Left cardiac atrium (tissue), 4 donors: ENCODE data around the gene TMEM163. TPM values are rescaled to one million over a fixed set of nuclear protein-coding genes. Genes with fewer than 3 reads are reported as not detected.
"Not testable (repeated sequence)": the region's sequence is repeated elsewhere in the genome, so short reads cannot be mapped to it uniquely, and the experiment has no call there.

Source experiments
- ATAC-seq, 2 donors: fragments of 200-7000 bp; cut with Tn5 transposase; one replicate each; pipeline ENCODE4 v1.9.1; 2020; ENCODE audit warnings: mild to moderate bottlenecking in 2 of 2, moderate library complexity in 2 of 2
- DNase-seq: peaks from one replicate; pipeline ENCODE4 v3.0.0-alpha.2; 2020
- intact Hi-C, 2 donors: fragments of 100-400 bp; cut with DNase I; formaldehyde crosslinking; loops; one replicate each; pipeline versions ENCODE4 v1.14.1 to v1.15.1; 2022 to 2023
- total RNA-seq, 2 donors: library from RNA; stranded (reverse); fragmentation: NEBNext Ultra II Directional; extraction: Animal tissue kit (Norgen Biotek cat#: 25700); gene quantifications; one replicate each; pipeline ENCODE4 v1.2.1, GENCODE V29; 2021
- donor health status: DM: no; HTN: yes; CAD: no.
- donor health status: DM: no; HTN: yes; CAD: no; lungs with severe emphysema.
- donor health status: DM: yes; HTN: yes; CAD: no.
- donor health status: Dilated cardiomyopathy.

Gene TMEM163
- total RNA-seq, 2 donors from 2014 or later = 3.5 to 11.6 TPM

DNA sequence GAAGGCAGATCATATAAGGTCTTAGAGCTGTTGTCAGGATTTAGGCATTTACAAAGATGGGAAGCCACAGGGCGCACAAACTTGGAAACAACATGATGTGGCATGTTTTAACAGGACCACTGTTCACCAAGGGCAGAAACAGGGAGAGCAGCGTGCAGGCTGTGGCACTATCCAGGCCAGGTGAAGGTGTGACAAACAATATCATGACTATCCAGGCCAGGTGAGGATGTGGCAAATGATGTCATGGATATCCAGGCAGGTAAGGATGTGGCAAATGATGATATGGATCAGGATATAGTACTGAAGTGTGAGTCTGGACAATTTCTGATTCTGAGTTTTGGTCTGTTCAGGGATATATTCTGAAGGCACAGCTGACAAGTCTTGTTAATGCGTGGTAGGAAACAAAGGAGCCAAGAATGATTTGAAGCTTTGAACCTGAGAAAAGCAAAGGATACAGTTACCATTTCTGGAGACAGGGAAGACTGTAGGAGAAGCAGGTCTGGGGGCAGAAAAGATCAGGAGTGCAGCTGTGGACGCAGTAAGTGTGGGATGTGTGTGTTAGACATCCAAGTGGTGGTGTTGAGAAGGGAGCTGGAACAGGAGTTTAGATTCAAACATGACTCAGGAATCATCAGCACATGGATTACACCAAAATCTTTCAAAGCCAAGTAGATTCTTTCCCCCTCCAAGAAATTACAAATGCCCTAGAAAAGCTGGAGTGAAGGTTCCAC lies 205.9 kb downstream of the TMEM163 start:
- intact Hi-C loops = no loop called here
- ATAC-seq = peak in 1 of 2 donors; percentile 69

DNA sequence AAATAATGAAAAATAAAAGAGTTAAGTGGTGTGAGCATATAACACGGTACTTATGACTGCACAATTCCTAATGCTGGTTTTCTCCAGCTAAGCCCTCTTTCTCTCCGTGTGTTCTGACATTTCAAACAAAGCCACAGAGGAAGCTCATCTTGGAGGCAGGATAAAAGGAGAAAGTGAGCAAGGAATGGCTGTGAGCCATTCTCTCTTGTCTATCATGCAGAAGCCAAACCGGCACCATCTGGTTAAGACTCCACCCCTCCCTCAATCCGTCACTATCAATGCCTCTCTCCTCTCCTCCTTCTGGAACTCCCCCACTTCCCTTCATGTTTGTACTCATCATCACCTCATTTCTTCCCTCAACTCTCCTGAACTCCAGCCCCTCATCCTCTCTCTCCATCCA lies 210.4 kb downstream of the TMEM163 start:
- ATAC-seq (no peak), DNase-seq (no peak)
- intact Hi-C loops = no loop called here

More for the DNA sequence above, 205.9 kb downstream of the TMEM163 start:
- DNase-seq = no peak

DNA sequence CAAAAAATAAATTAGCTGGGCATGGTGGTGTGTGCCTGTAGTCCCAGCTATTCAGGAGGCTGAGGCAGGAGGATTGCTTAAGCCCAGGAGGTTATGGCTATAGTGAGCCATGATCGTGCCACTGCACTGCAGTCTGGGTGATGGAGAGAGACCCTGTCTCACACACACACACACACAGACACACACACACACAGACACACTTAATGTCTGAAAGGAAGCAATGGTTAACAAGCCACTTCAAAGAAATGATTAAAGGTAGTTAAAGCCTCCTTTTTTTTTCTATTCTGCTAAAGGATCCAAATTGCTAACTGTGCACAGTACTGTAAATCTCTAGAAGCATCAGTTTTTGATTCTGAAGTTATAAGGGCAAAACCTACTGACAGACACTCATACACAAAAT lies 211.1 kb downstream of the TMEM163 start:
- DNase-seq (no peak), ATAC-seq (no peak)
- intact Hi-C loops = no loop called here

DNA sequence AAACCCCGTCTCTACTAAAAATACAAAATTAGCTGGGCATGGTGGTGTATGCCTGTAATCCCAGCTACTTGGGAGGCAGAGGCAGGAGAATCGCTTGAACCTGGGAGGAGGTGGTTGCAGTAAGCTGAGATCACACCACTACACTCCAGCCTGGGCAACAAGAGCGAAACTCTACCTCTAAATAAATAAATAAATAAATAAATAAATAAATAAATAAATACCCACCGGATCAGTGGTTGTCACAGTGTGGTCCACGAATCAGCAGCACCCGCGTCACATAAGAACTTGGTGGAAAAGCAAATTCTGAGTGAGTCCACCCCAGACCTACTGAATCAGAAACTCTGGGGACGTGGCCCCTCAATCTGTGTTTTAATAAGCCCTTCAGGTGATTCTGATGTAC lies 211.6 kb downstream of the TMEM163 start:
- ATAC-seq, DNase-seq, intact Hi-C loops: not testable (repeated sequence)

DNA sequence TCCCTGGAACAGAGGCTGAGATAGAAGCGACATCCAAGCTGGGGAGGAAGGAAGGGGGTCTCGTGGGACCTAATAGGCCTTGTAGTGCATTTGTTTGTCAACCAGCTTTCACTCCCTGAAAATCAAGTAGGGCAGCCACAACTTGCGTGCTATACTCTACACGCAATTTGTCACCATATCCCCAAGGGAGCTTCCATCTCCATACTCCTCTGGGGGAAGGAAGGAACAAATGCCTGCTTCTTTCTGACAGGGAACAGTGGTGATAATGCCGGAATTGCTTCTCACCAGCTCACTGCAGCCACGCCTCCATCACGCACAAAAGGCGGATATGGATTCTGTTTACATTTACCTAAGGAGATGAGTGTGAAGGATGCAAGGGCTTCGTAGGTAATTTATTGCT lies 213.4 kb downstream of the TMEM163 start:
- intact Hi-C loops = no loop called here
- no peak for DNase-seq
- ATAC-seq = no peak

DNA sequence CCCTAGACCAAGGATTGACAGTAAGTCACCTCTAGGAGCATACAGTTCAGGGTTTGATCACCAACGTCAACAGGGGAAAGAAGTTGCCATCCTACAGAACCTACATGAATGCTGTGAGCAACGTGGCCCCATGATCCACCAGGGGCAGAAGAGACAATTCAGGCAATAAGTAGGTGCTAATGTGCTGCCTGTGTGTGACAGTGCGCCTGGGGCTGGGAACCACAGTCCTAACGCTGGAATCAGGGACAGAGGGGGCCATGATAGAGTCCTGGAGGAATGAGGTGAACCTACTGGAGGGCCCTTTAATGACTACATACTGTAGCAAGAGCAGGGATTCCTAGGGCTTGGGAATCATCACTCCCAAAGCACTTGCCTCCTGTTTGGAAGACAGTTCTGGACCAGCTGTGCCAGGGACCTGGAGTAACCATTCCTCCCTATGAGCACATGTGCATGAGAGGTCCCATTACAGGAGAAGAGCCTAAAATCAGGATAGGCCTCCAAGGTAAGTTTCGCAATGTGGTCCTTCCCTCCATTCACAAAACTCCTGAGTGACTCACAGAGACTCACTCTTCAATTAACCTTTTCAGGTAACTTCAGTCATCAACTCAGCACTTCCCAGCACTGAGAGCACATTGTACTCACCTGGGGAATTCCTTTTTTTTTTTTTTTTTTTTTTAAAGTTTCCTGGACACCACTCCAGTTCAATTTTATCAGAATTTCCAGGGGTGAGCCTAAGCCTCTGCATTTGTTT lies 214.0 kb downstream of the TMEM163 start:
- intact Hi-C loops = no loop called here
- peak in 1 of 2 donors; percentile 19 for ATAC-seq
- DNase-seq = no peak

DNA sequence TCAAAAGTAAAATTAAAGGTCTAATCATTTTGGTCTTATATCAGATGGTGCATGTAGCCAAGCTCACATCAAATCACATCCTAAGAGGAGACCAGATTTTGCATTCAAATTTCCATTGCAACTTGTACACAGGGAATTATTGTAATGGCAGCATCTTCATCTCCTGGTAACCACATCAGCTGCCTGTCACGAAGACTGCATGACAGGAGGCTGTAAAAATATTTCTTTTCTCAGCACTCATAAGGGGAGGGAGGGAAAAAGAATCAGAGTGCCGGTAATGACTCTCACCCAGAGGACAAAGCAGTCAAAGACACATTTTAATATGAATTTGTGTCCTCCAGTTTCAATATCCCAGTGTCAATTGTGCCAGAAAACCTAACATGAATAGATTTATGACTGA lies 216.7 kb downstream of the TMEM163 start:
- ATAC-seq (no peak), DNase-seq (no peak)
- intact Hi-C loops = no loop called here

DNA sequence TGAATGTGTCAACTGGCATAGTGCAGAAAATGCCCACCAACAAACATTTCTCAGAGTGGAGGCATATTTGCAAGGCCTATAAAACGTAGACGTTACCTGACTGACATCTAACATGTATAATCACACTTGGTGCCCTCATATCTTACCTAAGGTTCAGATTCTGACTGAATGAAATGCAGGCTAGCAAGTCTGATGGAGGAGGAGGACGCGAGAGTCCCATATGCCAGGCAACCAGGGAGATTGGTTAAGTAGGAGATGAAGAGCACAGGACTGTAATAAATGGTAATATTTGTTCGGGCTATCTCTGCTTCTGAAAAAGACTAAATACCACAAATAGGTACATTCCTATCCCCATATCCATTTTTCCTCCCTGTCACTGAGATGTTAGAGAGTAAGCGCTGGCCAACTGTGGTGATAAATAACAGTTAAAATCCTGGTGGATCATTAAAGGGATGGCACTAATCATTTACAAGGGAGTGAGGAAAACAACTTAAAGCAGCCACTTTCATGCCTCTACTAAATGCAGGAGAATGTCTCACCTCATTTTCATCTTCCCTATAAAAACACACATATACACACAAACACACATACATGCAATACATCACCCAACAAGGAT lies 217.2 kb downstream of the TMEM163 start:
- intact Hi-C loops = no loop called here
- ATAC-seq (no peak), DNase-seq (no peak)

DNA sequence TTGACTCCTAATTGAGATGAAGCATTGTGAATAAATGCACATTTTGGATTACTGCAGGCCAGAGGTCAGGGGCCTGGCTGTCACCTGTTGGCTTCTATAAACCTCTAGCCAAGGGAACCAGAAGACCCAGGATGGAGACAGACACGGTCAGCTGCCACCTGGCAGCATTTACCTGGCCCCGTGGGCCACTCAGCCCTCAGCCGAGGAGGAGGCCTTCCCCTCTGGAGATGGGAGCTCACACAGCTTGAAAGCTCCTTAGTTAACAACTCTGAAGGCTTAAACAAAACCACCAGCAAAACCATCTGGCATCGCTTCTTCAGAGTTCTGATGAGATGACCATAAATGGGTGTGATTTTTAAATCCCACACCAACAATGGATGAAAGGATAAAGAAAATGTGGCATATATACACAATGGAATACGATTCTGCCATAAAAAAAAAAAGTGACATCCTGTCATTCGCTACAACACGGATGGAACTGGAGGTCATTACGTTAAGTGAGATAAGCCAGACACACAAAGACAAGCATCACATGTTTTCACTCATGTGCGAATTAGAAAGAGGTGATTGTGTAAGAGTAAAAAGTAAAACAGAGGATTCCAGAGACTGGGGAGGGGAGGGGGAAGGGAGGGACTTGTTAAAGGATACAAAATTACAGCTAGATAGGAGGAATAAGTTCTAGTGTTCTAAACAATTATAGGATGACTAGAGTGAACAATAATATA lies 218.4 kb downstream of the TMEM163 start:
- no peak for DNase-seq
- no peak for ATAC-seq
- intact Hi-C loops = no loop called here

DNA sequence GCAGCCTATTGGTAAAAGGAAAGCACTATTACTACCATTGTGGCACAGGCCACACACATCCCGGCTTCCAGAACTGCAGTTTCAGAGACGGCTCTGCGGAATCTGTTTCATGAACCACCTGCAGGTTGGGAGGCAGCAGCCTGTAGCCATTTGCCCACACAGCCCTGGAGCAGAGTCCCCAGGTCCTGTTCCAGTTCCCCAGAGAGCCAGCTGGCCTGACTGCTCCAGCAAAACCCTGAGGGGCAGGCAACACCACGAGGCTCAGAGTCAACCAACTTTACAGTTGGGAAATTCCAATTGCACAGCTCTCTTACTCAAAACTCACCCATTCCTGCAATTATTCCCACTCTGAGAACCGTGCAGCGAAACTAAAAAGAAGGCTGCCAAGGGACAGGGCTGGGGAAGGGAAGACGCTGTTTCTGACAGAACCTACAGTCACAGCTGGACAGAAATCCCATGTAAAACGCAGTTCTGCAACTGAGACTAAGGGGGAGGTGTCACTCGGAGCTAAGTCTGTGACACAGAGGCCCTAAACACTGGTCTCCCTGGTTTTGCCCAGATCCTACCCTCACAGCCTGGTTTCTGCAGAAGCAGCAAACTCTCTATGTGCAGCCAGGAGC lies 219.4 kb downstream of the TMEM163 start:
- ATAC-seq (peak in 1 of 2 donors; percentile 64), DNase-seq (no peak)
- intact Hi-C loops = no loop called here

DNA sequence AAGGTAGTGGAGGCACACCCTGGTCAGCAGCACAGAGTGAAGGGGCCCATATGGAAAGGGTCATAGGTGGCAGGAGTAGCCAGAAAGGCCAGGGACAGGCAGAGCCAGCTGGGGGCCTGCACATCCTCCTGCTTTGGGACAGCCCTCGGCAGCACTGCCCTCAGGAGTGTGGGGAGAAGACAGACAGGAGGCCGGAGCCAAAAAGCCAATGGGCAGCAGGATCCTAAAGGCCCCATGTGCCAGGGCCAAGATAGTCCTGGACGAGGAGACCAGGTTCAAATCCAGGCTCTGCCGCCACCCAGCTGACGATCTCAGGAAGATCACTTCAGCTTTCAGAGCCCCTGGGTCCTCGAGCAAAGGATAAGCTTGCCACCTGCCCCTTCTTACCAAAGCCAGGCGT lies 220.1 kb downstream of the TMEM163 start:
- DNase-seq = no peak

DNA sequence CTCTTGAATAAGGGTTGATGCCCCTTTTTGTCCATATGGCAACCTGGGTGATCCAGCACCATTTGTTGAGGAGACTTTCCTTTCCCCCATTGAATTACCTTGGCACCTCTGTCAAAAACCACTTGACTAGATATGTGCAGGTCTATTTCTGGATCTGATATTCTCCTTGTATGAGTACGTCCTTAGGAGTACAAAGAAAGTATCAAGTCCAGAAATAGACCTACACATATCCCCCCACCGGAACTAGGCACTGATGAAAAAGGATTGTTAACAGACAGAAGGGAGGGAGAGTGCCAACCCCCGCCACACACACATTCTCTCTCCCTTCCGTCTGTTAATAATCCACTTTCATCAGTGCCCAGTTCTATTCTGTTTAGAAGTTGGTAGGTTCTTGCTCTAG lies 225.0 kb downstream of the TMEM163 start:
- peak; percentile 43 to 44 for ATAC-seq

More for the DNA sequence above, 220.1 kb downstream of the TMEM163 start:
- ATAC-seq = no peak
- intact Hi-C loops = no loop called here

DNA sequence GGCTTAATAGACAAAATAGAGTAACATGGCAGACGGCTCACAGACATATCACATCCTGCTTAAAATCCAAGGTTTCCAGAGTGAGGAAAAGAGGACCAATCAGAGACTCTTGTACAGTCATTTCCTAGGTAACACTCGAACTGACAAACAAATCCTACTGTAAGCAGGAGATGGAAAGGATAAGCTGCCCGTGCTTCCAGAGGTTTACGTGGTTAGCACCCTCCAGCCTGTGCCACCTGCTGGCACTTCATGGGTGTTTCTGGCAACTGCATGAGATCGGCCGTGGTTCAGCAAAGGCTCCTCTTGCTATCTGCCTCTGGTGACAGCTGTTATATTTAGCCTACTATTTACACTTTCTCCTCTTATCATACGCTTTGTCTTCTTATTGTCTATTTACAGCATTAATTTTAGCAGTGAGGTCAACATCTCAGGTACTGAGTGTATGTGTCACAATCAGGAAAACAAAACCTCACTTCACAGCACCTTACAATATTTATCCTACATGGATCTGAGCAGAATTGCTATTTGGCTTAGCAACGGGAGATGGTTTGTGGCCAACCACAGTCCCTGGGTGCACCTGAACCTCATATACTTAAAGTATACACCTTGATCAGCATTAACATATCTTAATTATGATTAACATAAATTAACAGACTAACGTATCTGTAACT lies 226.9 kb downstream of the TMEM163 start:
- ATAC-seq = peak; percentile 71 to 84
- intact Hi-C loops = loop anchor here in 1 of 2 donors (5.0 kb wide), 1 partner anchor 45 kb away; no protein-coding TSS in a partner anchor

More for the DNA sequence above, 225.0 kb downstream of the TMEM163 start:
- intact Hi-C loops = loop anchor here in 1 of 2 donors (5.0 kb wide), 1 partner anchor 44 kb away; no protein-coding TSS in a partner anchor
- DNase-seq = no peak

DNA sequence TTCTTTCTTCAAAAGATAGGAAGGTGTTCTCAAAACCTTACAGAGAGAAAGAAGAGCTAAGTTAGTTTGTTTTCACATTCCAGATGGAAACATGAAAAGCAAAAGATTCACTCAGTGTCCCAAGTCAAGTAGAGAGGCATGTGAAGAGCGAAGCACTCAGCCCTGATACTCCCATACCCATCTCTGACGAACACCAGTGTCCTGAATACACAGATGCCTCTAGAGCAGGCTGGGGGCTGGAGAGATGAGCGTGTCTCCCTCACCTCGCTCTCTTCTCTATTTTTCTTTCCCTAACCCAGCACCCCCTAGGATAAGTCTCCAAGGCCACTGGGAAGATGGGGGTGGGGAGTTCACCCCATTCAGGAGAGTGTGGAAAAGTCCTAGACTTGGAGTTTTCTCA lies 227.8 kb downstream of the TMEM163 start:
- DNase-seq (no peak), ATAC-seq (peak; percentile 59 to 85)
- intact Hi-C loops = loop anchor here in 1 of 2 donors (5.0 kb wide), 1 partner anchor 46 kb away; no protein-coding TSS in a partner anchor

More for the DNA sequence above, 226.9 kb downstream of the TMEM163 start:
- peak; percentile 64 for DNase-seq

DNA sequence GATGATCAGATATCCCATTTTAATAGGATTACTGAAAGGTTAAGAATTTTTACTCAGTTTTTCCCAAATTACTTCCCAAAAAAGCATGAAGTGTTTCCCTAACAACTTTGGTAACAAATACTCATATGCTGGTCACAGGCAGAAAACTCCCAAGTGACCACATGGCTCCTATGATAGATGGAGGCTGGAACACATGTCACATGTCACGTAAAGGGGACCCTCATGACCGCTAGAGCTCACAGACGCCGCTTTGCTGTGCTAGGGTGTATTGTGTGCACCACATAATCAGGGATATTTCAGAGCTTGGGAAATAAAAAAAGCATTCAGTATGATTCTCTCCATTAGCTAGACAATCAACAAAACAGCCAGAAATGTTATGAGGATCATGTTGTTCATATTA lies 228.2 kb downstream of the TMEM163 start:
- ATAC-seq (no peak), DNase-seq (no peak)
- intact Hi-C loops = loop anchor here in 1 of 2 donors (5.0 kb wide), 1 partner anchor 47 kb away; no protein-coding TSS in a partner anchor

DNA sequence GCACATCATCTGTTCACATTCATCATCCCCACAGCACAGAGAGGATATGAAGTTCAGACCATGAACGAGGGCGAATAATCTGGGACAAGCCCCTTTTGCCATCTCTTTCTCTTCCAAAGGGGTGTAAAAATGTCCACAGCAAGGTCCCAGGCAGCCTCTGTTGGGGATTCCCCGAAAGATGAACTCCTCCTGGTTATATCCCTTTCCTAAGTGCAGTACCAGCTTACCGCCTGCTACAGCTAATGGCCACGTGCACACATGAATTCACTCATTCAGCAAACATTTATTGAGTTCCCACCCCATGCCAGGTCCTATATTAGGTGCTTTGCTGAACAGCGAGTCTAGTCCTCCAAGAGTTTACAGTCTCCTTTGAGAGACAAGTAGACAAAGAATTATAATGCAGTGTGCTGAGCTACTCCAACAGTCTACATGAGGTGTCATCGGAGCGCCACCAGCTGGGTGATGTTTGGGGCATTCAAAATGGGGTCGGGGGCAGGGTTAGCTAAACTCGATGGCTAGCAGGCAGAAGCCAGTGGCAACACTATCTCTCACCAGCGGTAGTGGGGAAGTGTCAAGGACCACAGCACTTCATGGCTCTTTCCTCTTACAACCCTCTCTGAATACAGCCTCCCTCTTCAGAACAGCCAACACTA lies 228.9 kb downstream of the TMEM163 start:
- DNase-seq (no peak), ATAC-seq (no peak)
- intact Hi-C loops = loop anchor here in 1 of 2 donors (5.0 kb wide), 1 partner anchor 47 kb away; no protein-coding TSS in a partner anchor

DNA sequence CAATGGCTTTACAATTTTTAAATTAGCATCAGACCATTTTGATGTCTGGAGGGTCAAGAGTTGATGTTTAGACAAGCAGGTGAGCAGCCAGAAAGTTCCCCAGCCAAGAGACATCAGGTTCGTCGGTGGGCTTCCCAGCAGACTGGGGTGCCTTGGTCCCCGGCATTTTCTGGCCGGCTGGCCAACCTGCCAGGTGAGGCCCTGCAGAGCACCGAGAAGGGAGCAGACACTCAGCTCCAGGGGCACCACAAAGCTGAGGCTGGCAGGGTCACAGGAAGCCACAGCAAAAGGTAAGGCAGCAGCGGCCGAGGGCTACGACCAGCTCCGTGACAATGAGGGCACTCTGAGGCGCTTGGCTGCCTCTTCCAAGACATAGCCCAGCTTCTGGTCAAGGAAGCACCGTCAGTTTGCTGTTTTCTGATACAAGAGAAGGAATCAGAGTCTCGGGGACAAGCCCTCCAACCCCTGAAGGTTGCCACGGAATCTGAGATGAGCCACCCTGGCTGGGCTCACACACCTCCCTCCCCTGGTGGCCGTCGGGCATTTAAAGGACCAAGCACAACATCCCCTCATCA lies 235.9 kb downstream of the TMEM163 start:
- DNase-seq = no peak
- ATAC-seq = no peak
- intact Hi-C loops = no loop called here
